Measurements from ENCODE around the gene GPC4.

The GPC4 gene

DNA sequence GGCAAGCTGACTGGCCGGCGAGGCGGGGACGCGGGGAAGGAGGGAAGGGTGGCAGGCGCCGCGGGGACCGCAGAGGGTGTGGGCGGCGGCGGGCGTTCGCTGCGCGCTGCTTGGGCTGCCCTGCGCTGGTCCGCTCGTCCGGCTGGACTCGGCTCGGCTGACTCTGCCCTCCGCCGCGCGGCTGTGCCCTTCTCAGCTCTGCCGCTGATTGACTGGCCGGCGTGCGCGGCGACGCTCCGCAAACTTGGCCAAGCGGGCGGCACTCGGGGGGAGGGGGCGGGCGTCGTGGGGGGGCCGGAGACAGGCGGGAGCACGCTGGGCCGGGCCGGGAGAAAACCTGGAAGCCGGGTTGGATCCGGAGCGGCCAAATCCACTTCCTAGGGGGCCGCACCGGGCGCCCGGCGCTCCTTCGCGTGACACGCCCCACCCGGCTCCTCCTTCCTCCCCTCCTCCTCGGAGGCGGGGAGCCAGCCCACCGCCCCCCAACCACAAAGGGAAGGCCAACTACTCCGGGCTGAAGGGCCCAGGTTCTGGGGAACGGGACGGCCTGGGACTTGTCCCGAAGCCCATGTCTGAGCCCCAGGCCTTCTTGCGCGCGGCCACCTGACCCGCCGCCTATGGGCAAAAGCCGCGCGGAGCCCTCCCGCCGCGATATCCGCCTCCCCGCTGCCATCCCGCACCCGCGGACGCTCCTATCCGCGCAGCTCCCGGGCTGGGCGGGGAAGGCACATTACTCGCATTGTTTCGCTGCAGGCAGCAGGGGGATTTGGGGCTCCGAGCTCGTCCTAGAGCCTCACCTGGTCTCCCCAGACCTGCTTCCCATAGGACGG, at the start of gene GPC4:
Gene GPC4 (minus strand): TSS at position 214 of the 830 bp plus-strand sequence. CDS start 524 bp downstream, outside the sequence.
- DNase-seq (ENCODE audit: low read depth in 3 of 3): no peak

DNA sequence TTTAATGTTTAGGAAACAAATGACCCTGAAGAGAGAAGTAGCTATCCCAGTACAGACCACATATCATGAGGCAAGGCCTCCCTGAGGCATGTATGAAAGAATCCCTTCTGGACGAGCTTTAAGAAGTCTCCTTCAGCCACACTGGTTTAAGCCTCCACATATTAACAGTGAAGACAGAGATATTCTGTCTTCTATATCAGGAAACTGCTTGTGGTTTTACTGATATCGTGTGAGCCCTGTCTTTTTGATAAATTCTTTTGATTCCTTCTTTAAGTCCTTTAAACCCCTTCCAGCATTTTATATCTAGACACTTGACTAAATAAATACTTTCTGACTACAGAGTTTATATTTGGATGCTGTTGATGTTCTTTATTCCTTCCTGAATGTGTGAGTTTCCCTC, 45.9 kb upstream of the GPC4 start:
- no peak for DNase-seq (ENCODE audit: low read depth in 3 of 3)

DNA sequence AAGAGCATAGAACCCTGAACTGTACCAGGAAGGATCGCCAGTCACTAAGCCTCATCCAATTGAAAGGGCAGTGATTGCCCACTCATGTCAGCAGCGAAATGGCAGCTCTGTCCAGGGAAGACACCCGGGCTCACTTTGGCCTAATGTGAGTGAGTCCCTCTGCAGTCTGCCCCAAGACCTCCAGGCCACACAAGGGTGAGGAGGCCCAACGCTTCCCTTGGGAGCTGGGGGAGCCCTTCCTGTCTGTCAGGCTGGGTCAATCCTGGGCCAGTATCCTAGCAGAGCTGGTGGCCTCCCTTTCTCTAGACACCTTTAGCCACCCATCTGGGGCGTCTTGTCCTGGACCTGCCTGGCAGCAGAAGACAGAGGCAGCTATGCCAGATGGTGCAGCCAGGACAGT, 39.6 kb upstream of the GPC4 start:
- no peak for DNase-seq (ENCODE audit: low read depth in 3 of 3)

DNA sequence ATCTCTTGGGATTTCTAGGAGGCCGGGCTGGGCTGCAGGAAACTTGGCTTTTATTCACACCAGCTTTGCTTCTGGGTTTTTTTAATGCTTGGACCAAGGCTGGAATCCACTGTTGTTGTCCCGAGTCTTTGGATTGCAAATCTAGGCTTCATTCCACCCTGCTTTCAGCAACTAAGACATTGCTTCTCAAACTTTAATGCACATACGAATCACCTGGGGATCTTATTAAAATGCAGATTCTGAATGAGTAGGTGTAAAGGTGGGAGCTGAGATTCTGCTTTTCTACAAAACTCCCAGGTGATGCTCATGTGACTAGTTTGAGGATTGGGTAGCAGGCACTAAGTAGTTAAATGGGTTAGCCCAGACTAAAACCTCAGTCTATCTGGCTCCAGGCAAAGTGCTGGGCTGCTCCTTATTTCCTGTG, 39.2 kb upstream of the GPC4 start:
- no peak for DNase-seq (ENCODE audit: low read depth in 3 of 3)

DNA sequence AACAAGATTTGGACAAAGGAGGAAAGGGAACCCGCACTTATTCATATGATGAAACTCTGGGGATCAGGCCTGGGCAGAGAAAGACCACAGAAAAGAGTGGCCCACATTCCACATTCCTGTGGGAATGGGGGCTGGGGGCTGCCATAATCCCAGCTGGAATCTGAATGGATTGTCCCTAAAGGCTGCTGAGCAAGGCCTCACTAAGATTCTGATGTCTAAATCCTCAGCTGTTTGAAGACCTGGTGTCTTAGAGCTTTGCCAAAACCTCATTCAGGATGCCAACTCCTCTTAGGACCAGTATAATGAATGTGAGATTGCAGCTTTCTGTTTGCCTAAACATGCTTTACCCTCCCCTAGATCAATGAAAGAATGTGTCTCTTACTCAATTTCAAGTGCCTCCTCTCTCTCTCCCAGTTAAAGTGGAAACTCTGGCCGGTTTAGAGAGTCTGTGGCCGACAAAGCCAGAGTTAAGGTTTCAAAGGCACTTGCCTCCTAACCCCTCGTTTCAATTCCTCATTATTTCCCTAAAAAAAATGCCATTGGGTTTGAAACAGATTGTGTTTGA, 33.3 kb upstream of the GPC4 start:
- no peak for DNase-seq (ENCODE audit: low read depth in 3 of 3)

DNA sequence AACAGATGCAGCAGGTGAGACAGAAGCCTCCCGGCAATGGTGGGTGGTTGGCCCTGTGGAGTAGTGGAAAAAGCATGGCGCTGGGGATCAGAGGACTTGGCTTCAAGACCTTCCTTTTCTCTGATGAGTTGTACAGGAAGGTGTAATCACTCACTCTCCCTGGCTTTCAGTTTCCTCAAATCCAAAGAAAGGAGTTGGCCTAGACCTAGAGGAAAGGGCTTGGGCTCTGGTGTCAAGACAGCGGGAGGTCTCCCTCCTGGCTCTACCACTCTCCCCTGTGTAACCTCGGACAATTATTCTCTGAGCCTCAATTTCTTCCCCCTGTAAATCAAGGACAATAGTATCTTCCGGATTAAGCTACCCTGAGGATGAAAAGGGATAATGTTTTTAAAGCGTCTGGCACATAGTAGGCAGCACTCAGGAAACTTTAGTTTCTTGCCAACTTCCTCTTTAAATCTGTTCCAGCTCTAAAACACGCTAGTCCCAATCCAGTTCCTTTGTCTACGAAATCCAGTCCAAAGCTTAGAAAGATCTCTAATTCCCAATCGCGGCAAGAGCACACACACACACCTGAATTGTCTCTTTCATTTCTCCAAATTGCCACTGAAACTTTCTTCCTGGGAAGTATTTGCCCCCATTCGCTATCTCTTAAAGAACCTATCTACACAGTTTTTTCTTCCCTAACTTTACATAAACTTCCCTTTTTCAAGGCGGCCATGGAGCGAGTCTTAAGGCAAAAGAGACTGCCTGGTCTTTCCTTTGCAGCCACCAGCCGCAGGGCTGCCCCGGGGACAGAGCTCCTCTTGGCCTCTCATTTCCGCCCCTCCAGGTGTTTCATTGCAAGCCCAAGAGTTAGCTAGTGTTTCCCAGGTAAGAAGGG, 29.9 kb upstream of the GPC4 start:
- no peak for DNase-seq (ENCODE audit: low read depth in 3 of 3)

DNA sequence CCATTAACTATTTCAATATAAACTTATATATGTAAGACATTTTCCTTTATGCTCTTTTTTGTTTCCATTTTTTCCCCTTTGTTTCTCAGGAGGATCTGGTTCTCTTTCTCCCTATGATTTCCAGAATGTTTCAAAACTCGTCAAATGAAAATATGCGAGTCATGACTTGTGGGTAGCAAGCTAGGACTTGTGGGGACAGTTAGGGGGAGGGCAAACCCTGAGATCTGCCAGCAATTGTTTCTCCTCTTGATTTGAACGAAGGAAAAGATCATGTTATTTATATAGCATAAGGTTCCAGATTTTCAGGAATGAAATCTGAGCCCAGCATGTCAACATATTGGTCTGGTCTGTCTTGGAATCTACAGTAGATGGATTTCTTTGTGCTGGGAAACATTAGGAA, 28.9 kb upstream of the GPC4 start:
- DNase-seq (ENCODE audit: low read depth in 3 of 3): no peak

DNA sequence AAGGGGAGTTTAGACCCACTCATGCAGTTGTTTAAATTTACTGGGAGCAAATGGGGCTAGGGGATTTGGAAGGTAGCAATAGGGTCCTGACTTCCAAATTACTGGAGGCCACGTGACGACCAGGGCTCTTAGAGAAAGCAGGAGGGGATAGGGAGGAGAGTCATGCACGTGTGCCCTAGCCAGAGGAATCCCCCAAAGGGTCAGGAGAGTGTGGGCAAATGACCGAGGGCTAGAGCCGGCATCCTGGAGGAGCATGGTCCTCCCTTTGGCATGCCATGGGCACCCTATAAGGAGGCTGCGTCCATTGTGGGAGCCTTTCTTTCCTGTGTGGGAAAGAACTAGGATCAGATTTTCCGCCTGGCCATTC, 25.5 kb upstream of the GPC4 start:
- DNase-seq (ENCODE audit: low read depth in 3 of 3): no peak

DNA sequence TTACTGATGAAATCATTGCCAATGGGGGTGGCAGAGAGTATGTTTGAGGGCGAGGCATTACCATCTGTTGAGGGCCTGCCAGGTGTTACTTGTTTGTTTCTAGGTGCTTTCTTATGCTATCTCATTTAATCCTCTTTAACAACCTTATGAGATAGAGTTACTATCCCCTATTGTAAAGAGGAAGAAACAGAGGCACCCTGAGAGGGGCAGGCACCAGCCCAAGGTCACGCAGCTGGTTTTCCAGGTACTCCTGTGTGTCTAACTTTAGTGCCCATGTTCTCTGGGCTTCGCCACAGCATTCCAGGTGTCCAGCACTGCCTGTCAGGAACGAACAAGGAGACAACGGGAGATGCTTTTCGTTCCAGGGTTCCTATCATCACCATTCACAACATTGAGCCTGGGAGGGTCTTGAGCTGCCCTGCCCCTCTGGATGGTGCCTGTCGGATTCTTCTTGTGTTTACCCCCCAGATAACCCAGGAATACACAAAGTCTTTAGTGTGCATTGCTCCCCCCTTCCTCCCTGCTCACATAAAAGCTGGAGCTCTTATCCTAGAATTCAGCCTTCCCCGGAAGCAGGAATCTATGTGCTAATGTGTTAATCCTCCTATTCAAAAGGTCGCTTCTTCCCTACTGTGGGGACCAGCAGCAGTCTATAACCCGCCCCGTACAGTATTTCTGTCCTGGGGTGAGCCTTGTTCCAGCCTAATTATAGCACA, 24.9 kb upstream of the GPC4 start:
- no peak for DNase-seq (ENCODE audit: low read depth in 3 of 3)

DNA sequence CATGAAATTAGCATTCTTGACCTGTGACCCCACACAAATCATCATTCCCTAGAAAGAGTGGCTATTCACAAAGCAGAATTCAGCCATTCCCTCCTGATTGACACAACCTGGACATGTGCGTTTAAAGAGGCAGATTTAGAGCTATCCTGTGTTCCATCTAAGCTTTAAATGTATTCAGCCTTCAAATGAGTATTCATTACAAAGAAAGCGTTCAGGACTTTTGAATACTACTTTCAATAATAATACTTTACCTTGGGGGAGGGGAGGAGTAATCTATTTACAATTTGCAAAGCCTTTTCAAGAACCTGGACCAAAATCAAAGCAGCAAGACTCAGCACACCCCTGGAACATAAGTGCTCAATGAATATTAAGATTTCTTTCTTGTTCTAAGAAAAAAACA, 22.5 kb upstream of the GPC4 start:
- DNase-seq (ENCODE audit: low read depth in 3 of 3): no peak

DNA sequence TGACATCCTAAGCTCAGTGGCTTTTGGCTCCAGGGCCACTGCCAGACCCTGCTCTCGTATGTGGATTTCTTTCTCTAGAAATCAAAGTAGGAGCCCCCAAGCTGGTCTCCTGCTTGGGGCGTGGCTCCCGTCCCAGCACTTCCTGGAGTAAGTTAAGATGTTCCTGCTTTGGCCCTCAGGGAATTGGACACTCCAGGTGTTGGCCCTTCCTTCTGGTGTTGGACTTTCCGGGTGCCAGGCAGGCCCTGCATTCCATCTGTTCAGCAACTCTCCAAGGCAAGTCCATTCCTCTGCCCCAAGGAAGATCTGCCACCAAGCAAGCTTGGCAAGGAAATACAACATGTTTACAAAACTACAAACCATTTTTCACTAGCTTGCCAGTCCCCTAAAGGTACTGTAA, 22.1 kb upstream of the GPC4 start:
- DNase-seq (ENCODE audit: low read depth in 3 of 3): no peak

DNA sequence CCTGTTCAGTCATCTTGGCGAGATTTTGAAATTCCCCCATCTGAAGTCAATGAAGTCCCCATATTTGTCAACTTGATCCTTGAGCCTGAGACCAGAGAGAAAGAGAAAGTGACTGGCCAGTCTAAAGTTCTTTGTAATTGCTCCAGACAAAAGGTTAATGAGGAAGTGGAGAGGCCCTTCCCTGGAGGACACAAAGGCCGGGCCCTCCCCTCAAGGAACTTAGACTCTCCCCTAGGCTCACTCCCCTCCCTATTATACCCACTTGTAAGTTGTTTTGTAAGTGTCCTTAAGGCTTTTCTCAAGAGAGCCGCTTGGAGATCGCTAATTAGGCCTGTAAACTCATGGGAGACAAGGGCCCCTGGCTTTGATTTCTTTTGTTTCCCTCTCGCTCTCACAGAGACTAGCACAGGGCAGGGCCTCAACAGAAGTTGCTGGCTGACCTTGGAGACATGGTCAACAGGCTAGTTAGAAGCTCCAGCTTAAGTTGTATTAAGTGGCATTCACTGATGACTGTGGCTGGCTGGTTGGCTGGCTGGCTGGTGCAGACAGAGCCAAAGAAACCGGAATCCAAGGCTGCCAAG, 20.3 kb upstream of the GPC4 start:
- DNase-seq (ENCODE audit: low read depth in 3 of 3): no peak

DNA sequence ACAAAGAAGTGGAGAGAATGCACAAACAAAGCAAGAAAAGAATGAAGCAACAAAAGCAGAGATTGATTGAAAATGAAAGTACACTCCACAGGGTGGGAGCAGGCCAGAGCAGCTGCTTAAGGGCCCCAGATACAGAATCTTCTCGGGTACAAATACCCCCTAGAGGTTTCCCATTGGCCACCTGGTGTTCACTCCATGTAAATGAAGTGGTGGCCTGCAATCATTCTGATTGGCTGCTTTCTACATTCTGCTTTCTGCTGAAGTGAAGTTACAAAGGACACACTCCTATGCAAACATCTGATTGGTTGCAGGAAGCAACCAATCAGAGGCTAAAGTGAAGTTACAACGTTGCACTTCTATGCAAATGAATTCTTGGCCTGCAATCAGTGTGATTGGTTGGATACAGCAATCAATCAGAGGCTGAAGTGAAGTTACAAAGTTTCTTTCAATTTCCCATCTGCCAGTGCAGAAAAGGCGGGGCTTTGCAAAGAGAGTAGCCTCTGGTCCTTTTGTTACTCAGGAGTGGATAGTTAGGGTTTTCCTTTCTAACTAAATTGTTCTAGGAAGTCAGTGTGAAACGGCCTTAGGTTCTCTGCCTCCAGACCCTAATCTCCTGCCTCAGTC, 19.0 kb upstream of the GPC4 start:
- DNase-seq (ENCODE audit: low read depth in 3 of 3): no peak

DNA sequence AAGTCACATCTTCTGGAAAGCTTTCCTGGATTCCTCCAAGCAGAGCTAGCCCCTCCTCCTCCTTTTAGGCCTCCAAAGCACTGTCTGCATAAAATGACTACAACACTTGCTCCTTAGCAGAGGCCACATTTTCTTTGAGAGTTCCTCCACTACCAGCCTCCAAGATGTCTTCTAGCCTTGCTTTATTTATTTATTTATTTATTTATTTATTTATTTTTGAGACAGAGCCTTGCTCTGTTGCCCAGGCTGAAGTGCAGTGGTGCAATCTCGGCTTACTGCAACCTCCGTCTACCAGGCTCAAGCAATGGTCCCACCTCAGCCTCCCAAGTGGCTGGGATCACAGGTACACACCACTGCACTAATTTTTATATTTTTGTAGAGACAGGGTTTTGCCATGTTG, 4.6 kb upstream of the GPC4 start:
- DNase-seq (ENCODE audit: low read depth in 3 of 3): no peak

DNA sequence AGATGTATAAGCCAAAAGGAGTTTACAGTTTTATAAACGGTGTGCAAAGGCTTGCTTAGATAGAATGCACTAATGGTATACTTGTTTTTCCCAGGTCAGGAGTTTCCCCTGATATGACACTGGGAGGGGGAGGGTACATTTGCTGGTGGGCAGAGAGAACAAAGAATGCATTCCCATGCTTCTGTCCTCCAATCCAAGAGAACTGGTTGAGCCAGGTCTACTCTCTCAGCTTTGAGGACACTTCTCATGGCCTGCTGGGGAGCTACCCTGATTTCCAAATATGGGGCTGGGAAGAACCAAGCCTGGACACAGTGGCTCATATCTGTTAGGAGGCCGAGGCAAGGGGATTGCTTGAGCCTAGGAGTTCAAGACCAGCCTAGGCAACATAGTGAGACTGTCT, 3.3 kb upstream of the GPC4 start:
- DNase-seq (ENCODE audit: low read depth in 3 of 3): no peak

DNA sequence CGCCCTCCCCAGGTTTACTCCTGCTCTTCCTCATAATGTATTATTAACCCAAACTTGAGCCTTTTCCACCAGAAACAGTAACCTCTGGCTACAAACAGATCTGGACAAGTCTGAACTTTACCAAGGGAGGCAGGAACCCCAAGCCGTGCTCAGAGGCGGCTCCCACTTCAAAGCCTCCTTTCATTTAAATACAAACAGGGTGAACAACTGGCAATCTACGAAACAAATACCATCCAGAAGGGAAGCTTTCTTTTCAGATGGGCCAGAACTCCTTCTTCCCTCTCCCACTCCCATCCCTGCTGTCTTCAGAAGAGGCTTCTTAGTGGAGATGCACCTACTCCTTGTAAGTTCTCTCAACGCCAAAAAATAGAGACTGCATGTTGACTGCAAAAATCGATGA, 2.1 kb upstream of the GPC4 start:
- DNase-seq (ENCODE audit: low read depth in 3 of 3): no peak

DNA sequence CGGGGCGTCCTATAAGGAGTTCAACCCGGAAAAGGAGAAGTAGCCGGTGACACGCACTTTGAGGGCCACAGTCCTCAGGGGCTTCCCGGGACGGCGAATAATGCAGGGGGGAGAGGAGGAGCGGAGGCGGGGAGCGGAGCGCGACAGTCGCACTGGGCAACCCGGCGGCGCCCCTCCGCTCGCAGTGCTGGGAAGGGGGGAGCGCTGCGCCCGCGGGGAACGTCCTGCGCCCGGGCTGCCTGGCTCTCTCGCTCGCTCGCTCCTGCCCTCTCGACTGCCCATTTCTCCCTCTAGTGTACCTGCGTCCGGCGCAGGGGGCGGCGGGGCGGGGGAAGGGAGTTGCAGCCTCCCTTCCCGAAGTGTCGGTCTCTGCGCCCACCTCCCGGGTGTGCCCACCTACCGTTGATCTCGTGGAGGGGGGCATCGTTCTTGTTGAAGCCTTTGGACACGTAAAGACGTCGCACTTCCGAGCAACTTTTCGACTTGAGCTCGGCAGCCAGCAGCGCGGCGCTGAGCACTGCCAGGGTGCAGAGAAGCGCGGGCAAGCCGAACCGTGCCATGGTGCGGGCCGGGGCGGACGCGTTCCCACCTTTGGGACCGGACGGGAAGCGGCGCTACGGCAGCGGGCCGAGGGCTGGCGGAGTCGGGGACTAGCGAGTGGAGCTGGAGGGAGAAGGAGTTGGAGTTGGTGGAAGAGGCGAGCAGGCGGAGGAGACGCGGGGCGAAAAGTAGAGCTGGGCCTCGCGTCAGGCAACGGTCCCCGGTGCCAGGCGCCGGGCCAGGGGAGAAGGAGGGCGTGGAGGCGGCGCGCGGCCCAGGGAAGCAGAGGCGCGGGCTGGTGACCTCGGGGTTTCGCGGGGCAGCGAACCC, 648 bp downstream of the GPC4 start:
- DNase-seq (ENCODE audit: low read depth in 3 of 3): no peak

DNA sequence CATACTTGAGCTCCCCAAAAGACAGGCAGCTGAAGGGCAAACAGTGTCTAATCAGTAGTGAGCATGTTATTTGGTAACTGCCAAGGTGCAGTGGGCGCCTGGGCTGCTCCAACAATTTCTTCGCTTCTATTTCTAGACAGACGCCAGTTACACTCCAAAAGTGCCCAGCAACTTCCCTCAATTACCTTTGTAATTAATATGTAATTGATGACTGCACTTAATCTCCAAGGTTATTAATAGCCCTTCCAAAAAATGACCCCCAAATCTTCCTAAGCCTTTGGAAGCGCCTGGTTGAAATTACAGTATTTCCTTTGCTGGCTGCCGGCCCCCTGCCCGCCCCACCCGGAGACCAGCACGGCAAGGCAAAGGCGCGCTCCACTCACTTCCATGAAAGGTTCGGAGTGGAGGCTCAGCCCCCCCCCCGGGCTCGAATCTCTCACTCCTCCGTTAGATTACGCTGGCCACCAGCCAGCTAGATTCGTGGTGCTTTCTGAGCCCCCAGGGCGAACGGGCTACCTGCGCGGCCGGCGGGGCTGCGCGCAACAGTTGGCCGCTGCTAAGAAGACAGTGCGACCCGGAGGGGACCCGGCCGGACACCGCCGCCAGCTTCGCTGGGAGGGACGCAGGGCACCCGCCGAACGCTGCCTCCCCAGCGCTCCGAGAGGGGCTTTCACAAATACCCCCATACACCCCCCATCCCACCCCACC, 1.9 kb downstream of the GPC4 start:
- no peak for DNase-seq (ENCODE audit: low read depth in 3 of 3)

DNA sequence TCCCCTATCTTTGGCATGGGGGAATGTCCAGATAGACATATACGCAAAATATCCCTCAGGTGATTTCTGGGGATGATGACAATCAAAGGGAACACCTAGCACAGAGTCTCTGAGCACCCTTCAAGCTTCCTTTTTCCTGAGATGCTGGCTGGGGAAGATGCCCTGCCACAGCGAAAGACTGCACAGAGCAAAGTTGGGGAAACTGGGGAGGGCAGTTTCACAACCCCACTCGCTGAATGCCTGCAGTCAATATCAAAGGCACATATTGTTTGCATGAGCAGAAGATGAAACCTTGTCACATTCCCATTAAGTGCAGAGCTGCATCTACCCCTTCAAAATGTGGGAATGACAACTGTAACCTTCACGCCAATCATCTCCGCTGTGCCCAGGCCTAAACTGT, 2.6 kb downstream of the GPC4 start:
- no peak for DNase-seq (ENCODE audit: low read depth in 3 of 3)

DNA sequence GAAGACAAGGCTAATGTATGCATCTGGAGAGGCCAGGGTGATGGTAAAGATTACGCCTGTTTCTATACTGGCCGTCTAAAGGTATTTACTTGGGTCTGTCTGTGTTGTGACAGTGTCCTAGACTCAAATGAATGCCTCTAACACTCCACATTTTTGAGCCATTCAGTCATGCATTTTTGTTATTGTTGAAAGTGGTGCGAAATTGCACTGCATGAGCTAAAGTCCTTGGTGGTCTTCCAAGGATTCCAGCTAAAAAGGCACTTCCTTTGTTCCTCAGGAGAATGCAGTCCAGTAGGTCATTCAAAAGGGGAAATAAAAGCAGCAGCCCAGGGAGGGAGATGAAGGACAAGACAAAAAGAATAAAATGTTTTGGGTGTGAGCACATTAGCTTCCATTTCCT, 3.0 kb downstream of the GPC4 start:
- DNase-seq (ENCODE audit: low read depth in 3 of 3): no peak
